NOMO-1 treated with dmso at 0.1 percent for 144 hours (cell line): ENCODE measurements around the gene FRMD1.

Experiments used
- DNase-seq: peaks from one replicate; lab custom pipeline; 2025; ENCODE audit not compliant: unreplicated experiment; lab: John Stamatoyannopoulos, UW

FRMD1 gene

GRCh38 chr6:168013250-168013915 lies 65.6 kb downstream of the FRMD1 start:
- no peak for DNase-seq

GRCh38 chr6:168012431-168013249 lies 66.4 kb downstream of the FRMD1 start:
- DNase-seq: no peak

GRCh38 chr6:168011291-168011690 lies 67.7 kb downstream of the FRMD1 start:
- no peak for DNase-seq

- no peak for DNase-seq
These were observed 69.7 kb downstream of the FRMD1 start for GRCh38 chr6:168009331-168009730.

GRCh38 chr6:168007592-168008338 lies 71.2 kb downstream of the FRMD1 start:
- DNase-seq: peak; percentile 43

- DNase-seq: no peak
These were observed 73.2 kb downstream of the FRMD1 start for GRCh38 chr6:168005796-168006195.

- DNase-seq: no peak
These were observed 74.1 kb downstream of the FRMD1 start for GRCh38 chr6:168004945-168005344.

- no peak for DNase-seq
These were observed 75.0 kb downstream of the FRMD1 start for GRCh38 chr6:168004023-168004422.
